Kidney capillary endothelial cell (primary cell): ENCODE data around the gene DTD1.

Experiments
- DNase-seq: peaks from one replicate; pipeline ENCODE4 v3.0.0-alpha.2; 2018; ENCODE audit warnings: low spot score

DTD1 gene

DNA sequence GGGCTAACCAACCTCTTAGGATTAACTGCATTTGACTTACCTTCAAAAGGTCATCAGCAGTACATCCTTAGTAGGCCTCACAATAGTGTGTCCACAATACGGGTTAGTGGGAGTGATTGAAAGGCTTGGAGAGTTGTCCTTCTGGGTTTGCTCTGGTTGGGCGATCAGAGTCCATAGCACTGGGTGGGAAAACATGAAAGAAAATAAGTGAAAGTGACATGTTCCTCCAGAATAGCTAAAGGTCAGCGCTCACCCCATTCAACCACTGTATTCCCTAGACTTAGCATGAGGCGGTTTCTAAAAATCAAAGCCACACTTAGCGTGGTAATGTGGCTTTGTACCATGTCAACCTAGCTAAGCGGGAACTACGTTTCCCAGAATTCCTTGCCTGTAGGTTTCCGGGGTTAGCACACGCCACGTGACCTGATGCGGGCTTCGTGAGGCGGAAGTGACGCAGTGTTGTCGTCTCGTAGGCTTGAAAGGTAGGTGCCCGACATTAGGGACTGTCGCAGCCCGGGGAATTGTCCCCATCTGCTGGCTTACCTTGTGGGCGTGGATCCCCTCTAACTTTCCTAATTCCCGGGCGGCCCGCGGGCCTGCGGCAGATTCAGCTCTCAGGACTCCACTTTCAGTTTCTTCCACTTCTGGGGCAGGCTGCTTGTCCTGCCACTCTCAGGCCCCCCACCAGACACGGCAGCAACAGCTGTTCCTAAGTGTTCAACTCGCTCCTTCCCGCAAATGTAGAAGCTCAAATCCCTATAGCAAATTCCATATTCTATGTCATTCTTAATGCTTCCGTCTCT lies 206.0 kb downstream of the DTD1 start:
- peak; percentile 82 for DNase-seq

GRCh38 chr20:18794428-18794787 lies 206.6 kb downstream of the DTD1 start:
- DNase-seq: no peak

- no peak for DNase-seq
These were observed 207.5 kb downstream of the DTD1 start for GRCh38 chr20:18795366-18795765.

DNA sequence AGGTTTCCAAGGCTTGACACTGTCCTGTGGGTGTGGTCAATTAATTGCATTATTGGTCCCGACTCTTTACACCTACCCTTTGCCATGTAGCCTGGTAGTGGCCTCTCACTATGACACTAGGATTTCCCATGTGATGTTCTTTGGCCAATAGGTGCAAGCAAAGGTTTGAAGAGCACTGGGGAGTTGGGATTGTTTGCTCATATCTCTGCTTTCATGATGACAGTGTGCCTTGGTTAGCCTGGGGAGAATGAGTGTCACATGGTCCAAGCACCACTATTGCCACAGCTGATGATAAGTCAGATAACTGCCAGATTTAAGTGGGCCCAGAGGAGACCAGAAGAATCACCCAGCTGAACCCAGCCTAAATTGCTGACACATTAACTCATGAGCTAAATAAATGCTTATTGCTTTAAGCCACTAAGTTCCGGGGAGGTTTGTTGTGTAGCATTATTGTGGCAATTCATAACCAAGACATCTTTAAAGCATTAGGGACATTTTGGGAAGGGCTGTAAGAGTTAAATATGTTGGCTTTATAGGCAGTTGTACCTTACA lies 208.5 kb downstream of the DTD1 start:
- no peak for DNase-seq

DNA sequence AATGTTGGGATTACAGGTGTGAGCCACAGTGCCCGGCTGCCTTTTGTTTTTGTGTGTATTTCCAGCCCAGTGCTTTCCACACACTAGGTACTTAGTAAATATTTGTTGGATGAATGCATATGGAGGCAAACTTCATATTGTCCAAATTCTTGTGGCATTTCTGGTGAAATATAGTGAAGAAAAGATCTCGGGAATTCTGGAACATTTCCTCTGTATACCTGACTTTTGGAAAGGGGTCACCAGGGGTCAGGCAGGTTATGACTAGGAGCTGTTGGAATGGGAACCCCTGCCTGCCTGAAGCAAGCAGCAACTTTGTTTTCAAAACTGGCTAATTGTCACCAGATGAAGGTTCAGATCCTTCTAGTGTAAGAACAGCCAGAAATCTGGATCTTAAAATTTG lies 213.7 kb downstream of the DTD1 start:
- no peak for DNase-seq

DNA sequence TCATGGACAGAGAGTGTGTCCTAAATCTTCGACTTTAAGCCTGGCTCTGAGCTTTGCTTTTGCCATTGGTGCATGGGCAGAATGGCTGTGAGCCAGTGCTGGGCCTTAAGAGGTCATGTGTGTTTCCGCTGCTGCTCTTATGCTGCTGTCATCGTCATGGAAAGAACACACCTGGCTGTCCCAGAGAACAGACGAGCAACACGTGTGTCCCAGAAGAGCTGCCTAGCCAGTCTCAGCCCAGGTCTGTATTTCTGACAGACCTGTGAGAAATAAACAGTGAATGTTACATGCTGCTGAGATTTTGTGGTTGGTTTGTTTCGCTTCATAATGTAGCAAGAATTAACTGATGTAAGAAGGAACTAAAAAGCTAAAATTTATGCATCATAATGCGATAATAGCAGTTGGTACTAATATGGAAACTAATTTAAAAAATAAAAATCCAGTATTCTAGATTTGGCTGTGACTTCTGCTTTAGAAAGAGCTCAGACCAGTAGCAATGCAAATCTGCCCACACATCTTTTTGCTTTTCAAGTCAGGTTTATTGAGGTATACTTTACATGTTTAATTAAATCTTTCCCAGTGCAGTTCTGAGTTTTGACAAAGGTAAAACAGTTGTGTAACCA lies 214.3 kb downstream of the DTD1 start:
- no peak for DNase-seq

- DNase-seq: no peak
These were observed 218.0 kb downstream of the DTD1 start for GRCh38 chr20:18805881-18806280.

DNA sequence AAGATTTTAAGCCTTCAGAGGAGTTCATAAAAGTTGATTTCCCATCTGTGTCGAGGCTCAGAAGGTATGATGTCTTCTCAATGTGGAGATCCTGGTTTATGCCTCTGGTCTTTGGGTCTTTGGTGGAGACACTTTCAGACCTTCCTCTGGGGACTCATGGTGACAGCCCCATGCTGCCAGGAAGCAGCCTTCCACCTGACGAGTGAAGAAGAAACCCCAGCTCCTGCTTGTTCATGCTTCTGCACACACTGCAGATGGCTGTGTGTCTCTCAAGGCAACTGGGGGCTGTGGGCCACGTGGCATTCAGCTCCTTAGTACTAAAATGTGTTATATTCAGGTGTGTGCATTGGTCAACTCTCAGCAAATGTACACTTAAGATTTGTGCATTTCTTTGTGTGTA lies 220.9 kb downstream of the DTD1 start:
- DNase-seq: no peak

GRCh38 chr20:18811186-18811585 lies 223.3 kb downstream of the DTD1 start:
- no peak for DNase-seq

DNA sequence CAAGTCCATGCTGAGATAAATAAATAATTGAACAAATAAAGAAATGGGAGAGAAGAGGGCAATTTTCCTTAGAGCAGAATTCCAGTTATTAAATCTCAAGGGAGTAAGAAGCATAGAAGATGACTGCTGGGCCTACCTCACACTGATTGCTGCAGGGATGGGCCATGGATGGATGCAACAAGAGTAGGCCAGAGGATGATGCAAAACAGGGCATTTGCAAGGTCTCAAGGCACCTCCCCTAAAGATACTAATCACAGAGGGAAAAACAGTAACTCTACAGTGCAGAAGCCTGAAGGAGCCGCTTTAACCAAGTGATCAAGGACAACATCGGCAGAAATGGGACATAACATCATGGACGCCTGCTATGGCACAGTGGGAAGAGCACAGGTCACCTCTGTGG lies 224.1 kb downstream of the DTD1 start:
- no peak for DNase-seq

- no peak for DNase-seq
These were observed 225.6 kb downstream of the DTD1 start, which contains the start of gene SCP2D1 for GRCh38 chr20:18813483-18813882. Gene SCP2D1, plus strand, starts transcription at chr20:18813783. Its CDS starts 33 bp downstream, at chr20:18813816.

DNA sequence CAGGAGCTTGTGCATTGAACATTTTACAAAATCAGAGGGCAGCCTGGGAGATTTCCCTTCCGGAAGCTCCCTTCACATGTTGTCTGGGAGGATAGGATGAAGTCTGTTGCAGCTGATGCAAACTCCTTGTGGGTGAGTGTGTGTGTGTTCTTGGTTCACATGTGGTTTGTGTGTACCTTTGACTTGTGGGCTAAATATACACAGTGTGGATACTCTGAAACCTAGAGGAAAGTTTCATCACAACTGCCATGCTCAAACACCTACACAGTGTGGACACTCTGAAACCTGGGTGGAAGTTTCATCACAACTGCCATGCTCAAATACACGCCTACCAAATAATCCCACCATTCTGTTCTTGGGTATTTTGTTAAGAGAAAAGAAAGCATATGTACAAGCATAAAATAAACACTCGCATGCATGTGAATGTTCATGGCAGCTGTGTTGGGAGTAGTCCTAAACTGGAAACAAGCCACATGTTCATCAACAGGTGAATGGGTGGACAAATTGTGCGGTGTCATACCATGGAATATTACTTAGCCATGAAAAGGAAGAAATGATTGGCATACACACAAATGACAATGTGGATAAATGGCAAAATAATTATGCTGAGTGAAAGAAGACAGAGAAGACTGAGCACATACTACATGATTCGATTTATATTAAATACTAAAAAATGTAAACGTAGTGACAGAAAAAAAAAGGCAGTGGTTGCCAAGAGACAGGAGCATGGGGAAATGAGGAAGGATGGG lies 227.5 kb downstream of the DTD1 start:
- DNase-seq: no peak
